Neuronal stem cell (in vitro differentiated cells): Measurements from ENCODE around the gene SEPHS2.

ENCODE experiments used
- DNase-seq: peaks from one replicate; pipeline ENCODE4 v3.0.0-alpha.2; 2013; ENCODE audit warnings: low spot score
- H2AFZ ChIP-seq: one replicate; pipeline ENCODE4 v1.6.1; 2013; ENCODE audit warnings: mild to moderate bottlenecking, low read length, inconsistent platforms
- H2AK5ac ChIP-seq: 2 replicates; pipeline ENCODE4 v1.6.1; 2013; ENCODE audit warnings: low read depth, mild to moderate bottlenecking, inconsistent platforms, low read length, moderate library complexity, mixed read lengths
- H2BK120ac ChIP-seq: 2 replicates; pipeline ENCODE4 v1.6.1; 2013; ENCODE audit warnings: low read depth, mild to moderate bottlenecking, inconsistent platforms, low read length, moderate library complexity, mixed read lengths
- H2BK12ac ChIP-seq: one replicate; pipeline ENCODE4 v1.6.1; 2013; ENCODE audit warnings: low read length, inconsistent platforms
- H2BK15ac ChIP-seq: 2 replicates; pipeline ENCODE4 v1.6.1; 2013; ENCODE audit warnings: mild to moderate bottlenecking, low read length, inconsistent platforms, mixed read lengths
- H2BK5ac ChIP-seq: one replicate; pipeline ENCODE4 v1.6.1; 2013; ENCODE audit warnings: inconsistent platforms, mild to moderate bottlenecking, low read length, moderate library complexity
- H3K14ac ChIP-seq: one replicate; pipeline ENCODE4 v1.6.1; 2013; ENCODE audit warnings: low read length, inconsistent platforms
- H3K18ac ChIP-seq: 2 replicates; pipeline ENCODE4 v1.6.1; 2013; ENCODE audit warnings: low read length, inconsistent platforms
- H3K23ac ChIP-seq: 2 replicates; pipeline ENCODE4 v1.6.1; 2013; ENCODE audit warnings: low read depth, mild to moderate bottlenecking, mixed read lengths, low read length, inconsistent platforms; ENCODE audit not compliant: poor library complexity
- H3K27ac ChIP-seq: replicated peaks from 3 replicates; pipeline ENCODE4 v1.5.1; 2013; ENCODE audit warnings: low read length, inconsistent platforms
- H3K27me3 ChIP-seq, 3 experiments: 2 replicates each; pipeline ENCODE4 v1.6.1; 2013; ENCODE audit warnings: low read length in 3 of 3, mild to moderate bottlenecking in 2 of 3, inconsistent platforms in 1 of 3, low read depth in 1 of 3, mixed read lengths in 1 of 3, moderate library complexity in 1 of 3; ENCODE audit not compliant: control insufficient read depth in 3 of 3, insufficient read depth in 3 of 3
- H3K36me3 ChIP-seq, 2 donors: replicated peaks in 1 of 2; 2 replicates each; pipeline ENCODE4 v1.6.1; 2013; ENCODE audit warnings: low read length in 2 of 2; ENCODE audit not compliant: control insufficient read depth in 2 of 2, insufficient read depth in 2 of 2
- H3K4ac ChIP-seq: 2 replicates; pipeline ENCODE4 v1.6.1; 2013; ENCODE audit warnings: inconsistent platforms, mild to moderate bottlenecking, low read length, moderate library complexity
- H3K4me1 ChIP-seq, 2 donors: 1 replicate in 1 of 2; 2 replicates in 1 of 2; pipeline ENCODE4 v1.6.1; 2013; ENCODE audit warnings: low read length in 2 of 2, low read depth in 1 of 2; ENCODE audit not compliant: control insufficient read depth in 2 of 2, insufficient read depth in 1 of 2
- H3K4me2 ChIP-seq: one replicate; pipeline ENCODE4 v1.6.1; 2013; ENCODE audit warnings: mild to moderate bottlenecking, low read length, inconsistent platforms; ENCODE audit not compliant: insufficient read depth, poor library complexity, severe bottlenecking
- H3K4me3 ChIP-seq, 2 donors: 2 replicates each; pipeline ENCODE4 v1.5.1; 2013; ENCODE audit warnings: low read length in 2 of 2, mild to moderate bottlenecking in 2 of 2, inconsistent platforms in 1 of 2, moderate library complexity in 1 of 2
- H3K79me1 ChIP-seq: one replicate; pipeline ENCODE4 v1.6.1; 2013; ENCODE audit warnings: low read depth, mild to moderate bottlenecking, inconsistent platforms, low read length, moderate library complexity
- H3K9ac ChIP-seq: one replicate; pipeline ENCODE4 v1.6.1; 2013; ENCODE audit warnings: mild to moderate bottlenecking, low read depth, low read length, inconsistent platforms; ENCODE audit not compliant: poor library complexity
- H3K9me3 ChIP-seq, 2 donors: replicated peaks in 1 of 2; 2 replicates each; pipeline versions ENCODE3 to v1.6.1; 2013; ENCODE audit warnings: low read length in 2 of 2, mild to moderate bottlenecking in 2 of 2, inconsistent platforms in 1 of 2, low read depth in 1 of 2, mixed read lengths in 1 of 2, moderate library complexity in 1 of 2; ENCODE audit not compliant: control insufficient read depth in 2 of 2, insufficient read depth in 1 of 2
- H4K8ac ChIP-seq: one replicate; pipeline ENCODE4 v1.6.1; 2013; ENCODE audit warnings: low read depth, mild to moderate bottlenecking, inconsistent platforms, low read length, moderate library complexity
- H4K91ac ChIP-seq: one replicate; pipeline ENCODE4 v1.6.1; 2013; ENCODE audit warnings: low read length, low read depth, mild to moderate bottlenecking, inconsistent platforms; ENCODE audit not compliant: poor library complexity
- WGBS, 2 donors: extraction: QIAGEN DNeasy Blood & Tissue Kit; methylation state at CpG; one replicate each; pipeline ENCODE4 v1.1.7; 2013; ENCODE audit warnings: missing lambda C conversion rate in 2 of 2, mixed read lengths in 1 of 2; ENCODE audit not compliant: insufficient read length in 2 of 2, insufficient replicate concordance in 1 of 2; ENCODE audit errors: extremely low coverage in 2 of 2; 5-methylcytosine and 5-hydroxymethylcytosine counted together

Gene SEPHS2

GRCh38 chr16:30491229-30491628 is 45.6 kb upstream of the SEPHS2 start:
- Histone ChIP-seq H2AFZ (no peak overlapping the region), H3K14ac (no peak overlapping the region), H2BK120ac (no peak overlapping the region), H3K23ac (no peak overlapping the region), H3K4me1 (peaks cover 2 to 7% of the 10 kb centered on the region in 2 donors), H3K27me3 (peaks cover 0 to 8% (median 0%) of the 10 kb centered on the region in 3 experiments), H4K91ac (no peak overlapping the region), H3K36me3 (no peaks in the 10 kb centered on the region), H2AK5ac (no peak overlapping the region), H3K9ac (no peak overlapping the region), H2BK12ac (no peak overlapping the region), H3K4me2 (no peak overlapping the region), H2BK5ac (no peak overlapping the region), H3K9me3 (no peaks in the 10 kb centered on the region), H2BK15ac (no peak overlapping the region), H3K18ac (no peak overlapping the region), H3K4ac (no peak overlapping the region), H3K27ac (no peak overlapping the region), H3K4me3 (no peak overlapping the region), H4K8ac (no peak overlapping the region), H3K79me1 (no peaks in the 10 kb centered on the region)
- DNase-seq: no peak
- WGBS, 2 donors: no CpG with 5 or more reads among the region's 4 CpGs

GRCh38 chr16:30490210-30490609 is 44.5 kb upstream of the SEPHS2 start:
- Histone ChIP-seq H4K91ac (no peak overlapping the region), H3K36me3 (no peaks in the 10 kb centered on the region), H2AK5ac (no peak overlapping the region), H3K9me3 (no peaks in the 10 kb centered on the region), H2AFZ (peak overlapping the region; percentile 72), H3K14ac (no peak overlapping the region), H3K4ac (no peak overlapping the region), H3K79me1 (no peaks in the 10 kb centered on the region), H3K4me3 (no peak overlapping the region), H3K9ac (no peak overlapping the region), H2BK120ac (no peak overlapping the region), H2BK5ac (no peak overlapping the region), H3K27me3 (peaks cover 0 to 8% (median 0%) of the 10 kb centered on the region in 3 experiments), H2BK12ac (no peak overlapping the region), H3K4me1 (peaks cover 2 to 7% of the 10 kb centered on the region in 2 donors), H3K23ac (no peak overlapping the region), H4K8ac (no peak overlapping the region), H3K18ac (no peak overlapping the region), H3K27ac (no peak overlapping the region), H2BK15ac (no peak overlapping the region), H3K4me2 (no peak overlapping the region)
- no CpG with 5 or more reads among the region's 6 CpGs for WGBS, 2 donors
- no peak for DNase-seq

- H3K36me3 ChIP-seq: no peaks in the 10 kb centered on the region
- H3K14ac ChIP-seq: peak overlapping the region; percentile 31
- peak overlapping the region; percentile 50 for H3K9ac ChIP-seq
- peaks cover 0 to 5% (median 0%) of the 10 kb centered on the region in 3 experiments for H3K27me3 ChIP-seq
- no peaks in the 10 kb centered on the region for H3K9me3 ChIP-seq
- H3K27ac ChIP-seq: no peak overlapping the region
- H2BK15ac ChIP-seq: no peak overlapping the region
- H2AFZ ChIP-seq: peak overlapping the region; percentile 26
- DNase-seq: no peak
- H3K4me1 ChIP-seq: peaks cover 2 to 7% of the 10 kb centered on the region in 2 donors
- H2AK5ac ChIP-seq: peak overlapping the region; percentile 70
- H3K4ac ChIP-seq: no peak overlapping the region
- no CpG with 5 or more reads among the region's 11 CpGs for WGBS, 2 donors
- no peak overlapping the region for H4K8ac ChIP-seq
- no peak overlapping the region for H2BK5ac ChIP-seq
- H2BK12ac ChIP-seq: peak overlapping the region; percentile 88
- H4K91ac ChIP-seq: no peak overlapping the region
- no peak overlapping the region for H3K4me2 ChIP-seq
- H3K18ac ChIP-seq: peak overlapping the region; percentile 59
- no peak overlapping the region for H3K23ac ChIP-seq
- H3K79me1 ChIP-seq: no peaks in the 10 kb centered on the region
- H2BK120ac ChIP-seq: no peak overlapping the region
- H3K4me3 ChIP-seq: no peak overlapping the region
Measured at GRCh38 chr16:30488764-30489605, 43.3 kb upstream of the SEPHS2 start.

GRCh38 chr16:30485818-30486436 is 40.3 kb upstream of the SEPHS2 start:
- peaks cover 2 to 7% of the 10 kb centered on the region in 2 donors for H3K4me1 ChIP-seq
- WGBS, 2 donors: no CpG with 5 or more reads among the region's 7 CpGs
- H3K4me2 ChIP-seq: no peak overlapping the region
- no peak overlapping the region for H2BK5ac ChIP-seq
- H3K23ac ChIP-seq: no peak overlapping the region
- no peak overlapping the region for H3K4me3 ChIP-seq
- no peaks in the 10 kb centered on the region for H3K9me3 ChIP-seq
- H2BK15ac ChIP-seq: no peak overlapping the region
- H2BK120ac ChIP-seq: no peak overlapping the region
- H2AFZ ChIP-seq: no peak overlapping the region
- H4K8ac ChIP-seq: no peak overlapping the region
- no peak overlapping the region for H3K4ac ChIP-seq
- H4K91ac ChIP-seq: no peak overlapping the region
- H3K18ac ChIP-seq: no peak overlapping the region
- no peaks in the 10 kb centered on the region for H3K79me1 ChIP-seq
- peaks cover 0 to 5% (median 0%) of the 10 kb centered on the region in 3 experiments for H3K27me3 ChIP-seq
- no peak for DNase-seq
- no peak overlapping the region for H2BK12ac ChIP-seq
- H3K9ac ChIP-seq: no peak overlapping the region
- no peak overlapping the region for H3K14ac ChIP-seq
- H3K36me3 ChIP-seq: no peaks in the 10 kb centered on the region
- H3K27ac ChIP-seq: no peak overlapping the region
- no peak overlapping the region for H2AK5ac ChIP-seq
